Tongue (tissue), 2 donors: Measurements from ENCODE around the gene TRHDE. TPM values are rescaled to one million over a fixed set of nuclear protein-coding genes. Genes with fewer than 3 reads are reported as not detected.
A peak's percentile ranks its signal among the peaks of the same experiment; 100 is the strongest.
"Not testable (repeated sequence)": the region's sequence is repeated elsewhere in the genome, so short reads cannot be mapped to it uniquely, and the experiment has no call there.

Experiments
- DNase-seq: peaks from one replicate; pipeline ENCODE4 v3.0.0-alpha.2; 2015
- total RNA-seq: library from RNA; depleted of rRNA; stranded (reverse); fragments of >200 nt; gene quantifications from one replicate; pipeline ENCODE4 v1.2.3, GENCODE V29; 2014

TRHDE gene
- total RNA-seq, 1 donor from 2014 or later: 1.8 TPM

DNA sequence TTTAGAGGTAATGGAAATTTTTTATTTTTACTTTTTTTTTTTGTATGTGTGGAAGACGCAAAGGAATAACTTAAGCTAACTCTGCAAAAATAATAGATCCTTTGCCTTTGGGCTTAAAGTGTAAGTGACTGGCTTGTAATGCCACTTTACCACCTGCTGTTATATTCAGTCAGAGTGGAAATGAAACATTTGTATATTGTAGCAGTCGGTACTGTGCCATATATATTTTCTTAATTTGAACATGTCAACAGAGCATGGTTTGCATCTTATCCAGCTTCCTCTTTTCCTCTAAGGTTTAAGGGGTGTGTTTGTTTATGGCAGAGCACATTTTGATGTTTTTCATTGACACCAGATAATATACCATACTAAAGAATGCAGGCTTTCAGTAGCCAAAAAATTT, 176.6 kb downstream of the TRHDE start:
- no peak for DNase-seq

GRCh38 chr12:72453066-72453465, 180.9 kb downstream of the TRHDE start:
- no peak for DNase-seq

DNA sequence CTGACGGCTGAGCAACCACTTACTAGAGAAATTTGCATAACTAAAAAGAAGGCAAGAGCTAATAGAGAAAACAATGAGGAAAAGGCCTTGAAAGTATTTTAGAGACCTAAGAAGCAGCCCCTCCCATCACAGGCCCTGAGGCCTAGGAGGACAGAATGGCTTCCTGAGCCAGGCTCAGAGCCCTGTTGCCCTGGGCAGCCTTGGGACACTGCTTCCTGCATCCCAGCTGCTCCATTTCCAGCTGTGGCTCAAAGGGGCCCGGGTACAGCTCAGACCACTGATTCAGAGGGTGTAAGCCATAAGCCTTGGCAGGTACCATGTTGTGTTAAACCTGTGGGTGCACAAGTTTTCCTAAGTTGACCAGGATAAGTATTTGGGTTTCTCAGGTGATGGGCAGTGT, 181.4 kb downstream of the TRHDE start:
- no peak for DNase-seq

DNA sequence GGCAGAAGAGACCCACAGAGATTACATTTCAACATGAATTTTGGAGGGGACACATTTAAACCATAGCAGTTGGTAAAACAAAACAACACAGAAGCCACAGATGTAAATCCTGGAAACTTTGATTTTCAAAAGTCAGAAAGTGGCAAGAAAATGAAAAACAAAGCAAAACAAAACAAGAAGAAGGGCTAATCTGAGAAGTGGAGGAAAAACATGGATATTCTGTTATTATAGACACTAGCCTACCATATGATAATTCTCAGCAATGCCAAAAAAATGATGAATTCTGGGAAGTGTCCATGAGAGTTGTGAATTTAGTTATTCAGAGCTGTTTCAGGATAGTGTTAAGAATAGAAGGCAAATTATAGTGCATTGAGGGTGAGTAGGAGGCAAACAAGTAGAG, 192.3 kb downstream of the TRHDE start:
- no peak for DNase-seq

DNA sequence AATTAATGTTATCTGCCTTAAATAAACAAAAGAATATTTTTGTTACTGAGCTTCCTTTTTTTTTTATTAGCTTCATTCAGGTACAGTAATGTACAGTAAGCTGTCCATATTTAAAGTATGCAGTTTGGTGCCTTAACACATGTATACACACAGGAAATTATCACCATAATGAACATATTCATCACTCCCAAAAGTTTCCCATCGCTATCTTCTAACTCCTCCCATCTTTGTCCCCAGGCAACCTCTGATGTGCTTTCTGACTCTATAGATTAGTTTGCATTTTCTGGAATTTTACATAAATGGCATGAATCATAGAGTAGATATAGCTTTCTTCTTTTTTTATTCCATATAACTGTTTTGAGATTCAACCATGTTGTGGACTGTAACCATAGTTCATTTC, 193.0 kb downstream of the TRHDE start:
- DNase-seq: no peak

GRCh38 chr12:72465940-72466630, 193.9 kb downstream of the TRHDE start:
- DNase-seq: no peak

DNA sequence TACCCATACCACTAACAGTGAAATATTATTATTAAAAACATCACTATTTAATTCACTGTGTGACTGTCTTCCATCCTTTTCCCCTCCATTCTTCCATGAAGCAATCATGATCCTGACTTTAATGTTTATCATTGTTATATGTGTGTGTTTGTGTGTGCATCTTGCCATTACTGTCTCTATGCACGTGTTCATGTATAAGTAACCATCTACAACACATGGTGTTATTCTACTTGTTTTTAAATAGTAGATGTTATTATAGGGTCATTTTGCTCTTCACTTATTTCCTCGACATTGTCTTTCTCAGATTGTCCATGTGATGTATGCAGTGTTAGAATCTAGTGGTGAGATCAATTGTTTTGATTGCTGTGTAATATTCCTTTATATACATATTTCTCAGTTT, 195.8 kb downstream of the TRHDE start:
- no peak for DNase-seq

GRCh38 chr12:72468505-72468904, 196.3 kb downstream of the TRHDE start:
- DNase-seq: peak; percentile 1

- no peak for DNase-seq
Measured at GRCh38 chr12:72471806-72472205, 199.6 kb downstream of the TRHDE start.

DNA sequence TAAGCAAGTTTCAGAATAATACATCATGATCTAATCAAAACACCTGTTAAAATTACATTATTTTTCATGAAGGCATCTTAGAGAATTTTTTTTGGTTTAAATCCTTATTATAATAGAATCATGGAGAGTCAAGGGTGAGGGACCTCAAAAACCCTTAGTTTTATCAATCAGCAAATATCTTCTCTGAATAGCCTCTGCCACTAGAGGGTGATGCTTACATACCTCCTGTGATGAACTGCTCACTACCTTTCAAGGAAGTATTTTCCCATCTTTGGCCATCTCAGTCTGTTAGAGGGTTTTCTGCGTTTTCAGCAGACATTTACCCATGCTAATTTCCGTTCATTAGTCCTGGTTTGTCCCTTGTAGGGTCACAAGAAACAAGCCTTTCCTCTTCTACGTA, 200.2 kb downstream of the TRHDE start:
- no peak for DNase-seq

GRCh38 chr12:72476301-72476700, 204.1 kb downstream of the TRHDE start:
- DNase-seq: no peak

DNA sequence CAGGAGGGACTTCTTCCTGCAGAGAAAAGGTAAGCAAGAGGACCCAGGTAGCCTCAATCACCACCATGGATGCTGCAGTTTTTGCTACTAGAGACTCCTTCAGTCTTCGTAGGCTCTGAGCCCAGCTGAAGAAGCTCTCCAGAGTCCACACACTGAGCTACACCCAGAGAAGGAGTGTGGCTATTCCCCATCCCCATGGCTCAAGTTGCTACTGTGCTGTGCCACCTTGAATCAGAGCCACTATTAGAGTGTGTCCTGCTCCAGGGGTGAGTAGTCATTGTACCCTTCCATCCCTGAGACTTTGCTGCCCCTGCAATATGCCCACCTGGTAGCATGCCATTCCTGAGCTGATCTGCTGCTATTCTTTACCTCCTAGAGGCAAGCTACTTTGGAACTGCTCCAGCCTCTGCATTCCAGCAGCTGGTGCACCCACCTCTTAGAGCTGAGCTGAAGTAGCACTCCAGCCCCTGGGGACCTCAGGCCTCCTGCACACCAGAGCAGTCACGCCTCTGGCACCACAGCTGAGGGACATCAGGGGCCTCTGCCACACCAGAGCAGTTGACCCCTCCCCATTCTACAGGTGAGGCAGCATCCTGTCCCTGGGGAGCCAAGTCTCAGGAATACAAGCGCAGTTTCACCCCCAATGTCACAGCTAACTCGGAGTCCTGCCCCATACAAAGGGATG, 213.0 kb downstream of the TRHDE start:
- no peak for DNase-seq

DNA sequence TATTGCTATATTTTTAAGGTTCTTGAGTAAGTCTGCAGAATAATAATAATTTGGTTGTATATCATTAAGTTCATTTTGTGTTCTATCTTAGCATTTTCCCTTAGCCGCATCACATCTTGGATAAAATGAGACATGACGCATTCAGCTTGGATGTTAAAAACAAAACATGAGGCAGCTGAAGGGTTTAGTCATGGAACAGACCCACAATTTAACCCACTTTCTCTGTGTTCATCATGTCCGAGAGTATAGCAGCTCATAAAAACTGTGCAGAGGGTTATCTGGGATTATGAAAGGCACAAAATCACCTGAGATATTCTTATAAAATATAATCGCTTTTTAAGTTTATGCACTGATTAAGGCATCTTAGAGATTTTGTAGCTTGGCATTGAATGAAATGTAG, 219.3 kb downstream of the TRHDE start:
- DNase-seq: peak; percentile 11

DNA sequence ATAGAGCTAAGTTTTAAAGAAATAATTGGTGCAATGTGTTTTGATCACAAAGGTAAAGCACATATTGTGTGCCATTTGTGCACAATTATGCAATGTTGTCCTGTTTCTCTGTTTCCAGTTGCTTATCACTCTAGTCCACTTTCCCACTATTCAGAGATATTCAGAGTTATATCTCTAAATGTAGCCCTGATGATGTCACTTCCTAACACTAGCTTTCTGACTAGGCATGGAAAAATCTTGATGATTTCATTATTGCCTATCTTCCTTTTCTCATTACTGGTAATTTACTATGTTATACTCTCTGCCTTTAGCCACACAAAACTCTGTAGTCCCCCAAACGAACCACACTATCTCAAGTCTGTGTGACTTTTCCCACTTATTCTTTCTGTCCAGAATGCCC, 221.2 kb downstream of the TRHDE start:
- no peak for DNase-seq

GRCh38 chr12:72498354-72498753, 226.2 kb downstream of the TRHDE start:
- no peak for DNase-seq

GRCh38 chr12:72499244-72499643, 227.1 kb downstream of the TRHDE start:
- no peak for DNase-seq

GRCh38 chr12:72502546-72502945, 230.4 kb downstream of the TRHDE start:
- DNase-seq: no peak

GRCh38 chr12:72505227-72505626, 233.1 kb downstream of the TRHDE start:
- no peak for DNase-seq

DNA sequence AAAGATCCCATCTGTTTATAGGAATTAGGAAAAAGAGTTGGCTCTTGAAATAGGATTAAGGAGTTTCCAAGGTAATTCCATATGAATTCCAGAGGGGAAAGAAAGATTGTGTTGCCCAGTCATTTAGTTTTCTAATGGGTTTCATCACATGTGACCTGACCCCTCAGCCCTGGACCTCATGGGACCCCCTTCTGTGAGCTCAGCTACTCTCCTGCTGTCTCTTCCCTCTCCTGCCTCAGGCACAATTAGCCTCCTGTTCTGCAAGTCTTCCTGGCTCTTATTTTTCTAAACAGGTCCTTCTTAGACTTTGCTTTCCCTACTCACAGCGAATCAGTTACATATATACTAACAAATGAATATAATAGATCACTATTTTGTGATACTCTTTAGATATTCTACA, 237.7 kb downstream of the TRHDE start:
- DNase-seq: no peak

DNA sequence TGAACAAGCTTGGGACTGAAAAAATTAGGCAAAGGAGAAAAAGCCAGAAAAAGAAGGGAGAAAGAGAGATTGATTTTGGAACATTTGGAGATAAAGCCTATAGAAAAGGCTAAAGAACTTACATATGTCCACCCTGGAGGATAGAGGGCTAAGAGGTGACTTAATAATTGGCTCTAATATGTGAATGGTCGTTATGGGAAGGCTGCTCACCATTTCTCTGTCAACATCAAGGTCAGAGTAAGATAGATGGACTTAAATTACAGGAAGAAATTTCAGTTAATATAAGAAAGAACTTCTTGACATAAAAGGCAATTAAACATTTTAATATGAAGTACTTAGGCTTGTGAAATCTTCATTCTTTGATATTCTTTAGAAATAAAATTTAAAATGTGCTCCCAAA, 238.6 kb downstream of the TRHDE start:
- no peak for DNase-seq

DNA sequence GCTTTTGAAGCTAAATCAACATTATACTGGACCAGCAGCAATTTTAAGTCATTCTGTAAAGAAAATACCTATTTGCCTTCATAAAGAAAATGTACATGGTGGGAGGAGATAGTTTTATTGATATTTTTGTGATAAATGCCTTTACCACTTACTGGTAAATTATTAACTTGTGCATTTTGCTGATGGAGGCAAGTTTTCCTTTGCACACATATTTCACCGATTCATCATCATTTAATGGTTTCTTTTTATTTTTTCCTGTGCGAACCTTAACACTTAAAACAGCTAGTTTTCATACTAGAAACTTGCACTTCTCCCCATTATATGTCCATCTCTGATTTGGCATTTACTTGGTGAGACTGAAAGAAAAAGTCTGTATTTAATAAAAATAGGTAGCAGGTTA, 239.3 kb downstream of the TRHDE start:
- DNase-seq: no peak

GRCh38 chr12:72511906-72512305, 239.7 kb downstream of the TRHDE start:
- peak; percentile 51 for DNase-seq

GRCh38 chr12:72520044-72520678, 248.0 kb downstream of the TRHDE start:
- not testable (repeated sequence) for DNase-seq

- DNase-seq: no peak
Measured at GRCh38 chr12:72521326-72521725, 249.2 kb downstream of the TRHDE start.
